Measurements from ENCODE around the gene SH3PXD2A. TPM values are rescaled to one million over a fixed set of nuclear protein-coding genes. Genes with fewer than 3 reads are reported as not detected.

SH3PXD2A gene
- total and polyA plus RNA-seq, 9 of the 15 experiments (the other 6 are each of a cell fraction or from before 2014, with no cell fraction given) = 0.41 to 9.3 (median 2.5) TPM

GRCh38 chr10:103618575-103619423 is 236.6 kb downstream of the SH3PXD2A start:
- H3K9me1 ChIP-seq (ENCODE audit: control insufficient read depth, insufficient read depth, low read length) = peaks cover 4% of the 10 kb centered on the region
- no peaks in the 10 kb centered on the region for H3K9me3 ChIP-seq (replicated peaks; ENCODE audit: control insufficient read depth, insufficient read depth, low read depth, low read length)
- POLR2A ChIA-PET = interaction anchor here (0.7 to 1.0 kb wide), 2 partner anchors 13 to 36 kb away, joined by 3 read pairs; no protein-coding TSS in a partner anchor
- intact Hi-C loops (cut with micrococcal nuclease) = loop anchor here (5.0 kb wide), 1 partner anchor 49 kb away; no protein-coding TSS in a partner anchor
- no TSS peak for BruUV-seq (replicated peaks)
- H3K36me3 ChIP-seq (ENCODE audit: control insufficient read depth, insufficient read depth, low read length) = peaks cover 33% of the 10 kb centered on the region; the same call in 2 of the 3 replicates
- no peaks in the 10 kb centered on the region for H3K27me3 ChIP-seq (ENCODE audit: control insufficient read depth in 2 of 2, insufficient read depth in 2 of 2, low read length in 2 of 2)
- in situ Hi-C loops (cut with MboI) = no loop called here
- ATAC-seq (peak; percentile 77), DNase-seq (ENCODE audit: extremely low read depth in 1 of 4, low spot score in 3 of 4) (peak; percentile 75 to 90 (median 84)), FAIRE-seq (peak; percentile 97)
- peak overlapping the region; percentile 34 to 87 for H3K9ac ChIP-seq (ENCODE audit: insufficient read depth in 1 of 2, low read depth in 2 of 2, low read length in 2 of 2)
- CTCF ChIA-PET (ENCODE audit: low intra/inter-chr PET ratio) = no interaction called here
- H3K4me3 ChIP-seq = peak overlapping the region; percentile 13; the same call in 1 of the 2 replicates
- peak overlapping the region; percentile 55 for H3K4me2 ChIP-seq (ENCODE audit: insufficient read depth, low read length)
- no peaks in the 10 kb centered on the region for H4K20me1 ChIP-seq (replicated peaks; ENCODE audit: control insufficient read depth, insufficient read depth, low read length)
- H3K27ac ChIP-seq (ENCODE audit: extremely low read depth, low read depth, low read length) = peak overlapping the region; percentile 70
- peaks cover 5% of the 10 kb centered on the region; the same call in 2 of the 3 replicates for H3K79me2 ChIP-seq (ENCODE audit: control insufficient read depth, insufficient read depth, low read length)
- no peak overlapping the region for H2AFZ ChIP-seq (ENCODE audit: low read depth, low read length)
- peaks cover 58 to 83% of the 10 kb centered on the region in 2 experiments for H3K4me1 ChIP-seq (replicated peaks in 1 of 2; ENCODE audit: control insufficient read depth in 2 of 2, insufficient read depth in 2 of 2, low read length in 2 of 2)
- WGBS (ENCODE audit: insufficient coverage, low coverage, missing lambda C conversion rate) = 23% methylated on average over 13 of the region's 19 CpGs
- TF ChIP-seq ZFPM2 (CRISPR knock-in tag; IDR thresholded peaks at IDR 0.05) (no peak), RB1 (IDR thresholded peaks at IDR 0.05; ENCODE audit: low read depth) (no peak), TAF15 (IDR thresholded peaks at IDR 0.05; ENCODE audit: low read depth, low read length) (no peak), ZNF644 (tag; IDR thresholded peaks at IDR 0.05; ENCODE audit: low read depth) (peak; percentile 87), POLR2AphosphoS2 (IDR thresholded peaks at IDR 0.05; ENCODE audit: low read length) (no peak), NFYB (IDR thresholded peaks at IDR 0.05; ENCODE audit: extremely low read depth, insufficient read length) (no peak), TCF7L2 (IDR thresholded peaks at IDR 0.05; ENCODE audit: low read depth, low read length) (no peak), ELF1 (tag; IDR thresholded peaks at IDR 0.05) (no peak), ZC3H11A (IDR thresholded peaks at IDR 0.05; ENCODE audit: low read depth, low read length) (no peak), STAT5B (CRISPR knock-in tag; IDR thresholded peaks at IDR 0.05) (no peak), NKRF (IDR thresholded peaks at IDR 0.05; ENCODE audit: borderline replicate concordance) (no peak), CREM (IDR thresholded peaks at IDR 0.05; ENCODE audit: low read depth) (peak; percentile 71), FOXO4 (CRISPR knock-in tag; IDR thresholded peaks at IDR 0.05) (peak; percentile 44; the same call in 1 of the 2 replicates), E2F8 (IDR thresholded peaks at IDR 0.05; ENCODE audit: low read depth, partially characterized antibody) (no peak)

All from K562 (cell line).